Measurements from ENCODE around the gene C3orf85.

GRCh38 chr3:109175411-109175810 is 38.9 kb downstream of the C3orf85 start:
- TF ChIP-seq CTCF (IDR thresholded peaks at IDR 0.05), result no peak
- no peak for TF ChIP-seq POLR2A (IDR thresholded peaks at IDR 0.05)

Measured in uterus (tissue), 2 donors.